ENCODE results near the gene TAF1.
"Not testable (repeated sequence)": the region's sequence is repeated elsewhere in the genome, so short reads cannot be mapped to it uniquely, and the experiment has no call there.

TAF1 gene

DNA sequence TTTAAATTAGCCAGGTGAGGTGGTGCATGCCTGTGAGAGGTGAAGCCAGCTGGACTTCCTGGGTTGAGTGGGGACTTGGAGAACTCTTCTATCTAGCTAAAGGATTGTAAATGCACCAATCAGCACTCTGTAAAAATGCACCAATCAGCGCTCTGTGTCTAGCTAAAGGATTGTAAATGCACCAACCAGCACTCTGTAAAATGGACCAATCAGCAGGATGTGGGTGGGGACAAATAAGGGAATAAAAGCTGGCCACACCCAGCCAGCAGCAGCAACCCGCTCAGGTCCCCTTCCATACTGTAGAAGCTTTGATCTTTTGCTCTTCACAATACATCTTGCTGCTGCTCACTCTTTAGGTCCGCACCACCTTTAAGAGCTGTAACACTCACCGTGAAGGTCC is 147.6 kb downstream of the TAF1 start:
- not testable (repeated sequence) for DNase-seq

DNA sequence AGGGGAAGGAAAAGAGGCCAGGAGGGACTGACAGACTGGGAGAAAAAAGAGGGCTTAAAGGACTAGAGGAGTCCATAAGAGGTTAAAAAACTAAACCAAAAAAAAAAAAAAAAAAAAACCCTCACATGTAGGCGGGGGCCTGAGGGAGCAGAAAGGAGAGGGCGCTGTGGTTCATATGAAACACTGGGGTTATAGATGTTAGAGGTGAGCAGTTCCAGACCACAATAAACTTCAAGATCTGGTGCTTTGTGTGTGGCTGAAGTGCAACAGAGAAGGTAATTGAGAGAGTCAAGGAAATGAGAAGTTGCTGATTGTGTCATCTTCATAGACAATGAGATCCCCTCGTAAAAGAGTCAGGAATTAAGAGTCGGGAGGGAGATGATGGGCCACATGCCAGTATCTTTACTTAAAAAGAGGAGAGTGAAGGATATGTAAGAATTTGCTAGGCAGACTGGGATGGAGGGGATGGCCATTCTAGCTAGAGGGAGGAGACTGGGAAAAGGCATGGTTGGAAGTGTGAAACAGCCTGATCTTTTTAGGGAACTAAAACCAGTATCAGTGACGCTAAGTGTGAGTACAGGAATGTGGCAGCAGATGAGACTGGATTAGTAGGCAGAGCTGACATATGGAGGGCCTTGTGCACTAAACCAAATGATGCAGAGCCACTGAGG is 148.3 kb downstream of the TAF1 start:
- DNase-seq = no peak

DNA sequence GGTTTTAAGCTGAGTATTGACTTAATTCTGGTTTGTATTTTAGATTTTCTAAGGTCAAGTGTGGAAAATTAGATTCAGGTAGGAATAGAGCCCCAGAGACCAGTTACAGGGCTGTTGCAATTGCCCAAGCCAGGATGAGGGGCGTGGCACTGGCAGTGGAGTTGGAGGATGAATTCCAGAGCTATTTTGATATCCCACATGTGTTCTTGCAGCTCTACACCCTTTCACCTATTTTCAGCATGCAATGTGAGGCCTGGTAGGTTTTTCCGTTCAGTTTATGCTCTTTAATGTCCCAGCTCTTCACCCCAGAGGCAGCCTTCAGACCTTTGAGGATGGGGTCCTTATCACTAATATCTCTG is 148.9 kb downstream of the TAF1 start:
- DNase-seq = no peak
